Parathyroid adenoma (tissue), 2 donors: ENCODE measurements around the gene ASTN2.

Experiments used
- H2AFZ ChIP-seq: fragments of 300-600 bp; sonication (generic); one replicate; pipeline ENCODE4 v1.7.0; 2017; ENCODE audit warnings: antibody characterized with exemption, mild to moderate bottlenecking
- H3K27ac ChIP-seq: fragments of 300-600 bp; sonication (generic); one replicate; pipeline ENCODE4 v1.7.0; 2017
- H3K27me3 ChIP-seq: fragments of 300-600 bp; sonication (generic); one replicate; pipeline ENCODE4 v1.7.0; 2017; ENCODE audit warnings: low read length; ENCODE audit not compliant: control insufficient read depth, insufficient read depth
- H3K36me3 ChIP-seq: fragments of 300-600 bp; sonication (generic); one replicate; pipeline ENCODE4 v1.7.0; 2017; ENCODE audit warnings: low read length; ENCODE audit not compliant: control insufficient read depth, insufficient read depth
- H3K4me1 ChIP-seq: fragments of 300-600 bp; sonication (generic); one replicate; pipeline ENCODE4 v1.7.0; 2017; ENCODE audit warnings: control low read depth
- H3K4me2 ChIP-seq: fragments of 300-600 bp; sonication (generic); one replicate; pipeline ENCODE4 v1.7.0; 2017; ENCODE audit warnings: low read length
- H3K4me3 ChIP-seq: fragments of 300-600 bp; sonication (generic); one replicate; pipeline ENCODE4 v1.7.0; 2017; ENCODE audit warnings: low read depth, low read length
- H3K79me2 ChIP-seq: fragments of 300-600 bp; sonication (generic); one replicate; pipeline ENCODE4 v1.7.0; 2017; ENCODE audit warnings: control low read depth
- H3K9ac ChIP-seq: fragments of 300-600 bp; sonication (generic); one replicate; pipeline ENCODE4 v1.7.0; 2017; ENCODE audit warnings: mild to moderate bottlenecking
- H3K9me3 ChIP-seq: fragments of 300-600 bp; sonication (generic); one replicate; pipeline ENCODE4 v1.7.0; 2017; ENCODE audit warnings: low read length; ENCODE audit not compliant: control insufficient read depth
- TF ChIP-seq, protein P1 (sequence below): fragments of 300-600 bp; sonication (generic); IDR thresholded peaks from one replicate; pipeline ENCODE4 v1.7.0; 2017; ENCODE audit warnings: antibody characterized with exemption, mild to moderate bottlenecking
- donor health status: primary hyperparathyroidism.

ASTN2 gene

DNA sequence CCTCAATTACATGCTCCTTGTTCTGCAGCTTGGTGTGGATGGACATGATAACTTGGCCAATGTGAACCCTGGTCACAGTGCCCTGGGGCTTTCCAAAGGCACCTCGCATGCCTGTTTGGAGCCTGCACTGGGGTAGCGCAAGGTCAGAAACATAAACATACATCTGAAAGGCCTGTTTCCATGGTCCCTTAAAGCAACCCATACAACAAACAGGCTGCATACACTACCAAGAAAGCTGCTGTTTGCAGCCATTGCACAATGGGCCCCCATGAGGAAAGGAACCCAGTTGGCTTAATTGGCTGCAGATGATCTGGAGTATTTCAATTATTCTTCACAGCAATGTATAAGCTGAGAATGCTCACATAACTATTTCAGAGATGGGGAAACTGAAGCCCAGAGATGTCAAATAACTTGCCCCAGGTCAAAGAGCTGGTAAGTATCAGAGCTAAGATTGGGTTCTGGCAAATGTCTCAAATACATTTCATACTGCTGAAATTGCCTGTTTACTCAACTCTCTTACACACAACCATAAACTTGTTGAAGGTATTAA lies 233.9 kb downstream of the ASTN2 start:
- no peak overlapping the region for H3K4me2 ChIP-seq
- no peaks in the 10 kb centered on the region for H3K36me3 ChIP-seq
- no peaks in the 10 kb centered on the region for H3K79me2 ChIP-seq
- no peak overlapping the region for H3K27ac ChIP-seq
- no peaks in the 10 kb centered on the region for H3K4me1 ChIP-seq
- no peaks in the 10 kb centered on the region for H3K27me3 ChIP-seq
- H3K9me3 ChIP-seq: no peaks in the 10 kb centered on the region
- H2AFZ ChIP-seq: no peak overlapping the region
- no peak overlapping the region for H3K4me3 ChIP-seq
- H3K9ac ChIP-seq: no peak overlapping the region
- TF ChIP-seq, protein P1, sequence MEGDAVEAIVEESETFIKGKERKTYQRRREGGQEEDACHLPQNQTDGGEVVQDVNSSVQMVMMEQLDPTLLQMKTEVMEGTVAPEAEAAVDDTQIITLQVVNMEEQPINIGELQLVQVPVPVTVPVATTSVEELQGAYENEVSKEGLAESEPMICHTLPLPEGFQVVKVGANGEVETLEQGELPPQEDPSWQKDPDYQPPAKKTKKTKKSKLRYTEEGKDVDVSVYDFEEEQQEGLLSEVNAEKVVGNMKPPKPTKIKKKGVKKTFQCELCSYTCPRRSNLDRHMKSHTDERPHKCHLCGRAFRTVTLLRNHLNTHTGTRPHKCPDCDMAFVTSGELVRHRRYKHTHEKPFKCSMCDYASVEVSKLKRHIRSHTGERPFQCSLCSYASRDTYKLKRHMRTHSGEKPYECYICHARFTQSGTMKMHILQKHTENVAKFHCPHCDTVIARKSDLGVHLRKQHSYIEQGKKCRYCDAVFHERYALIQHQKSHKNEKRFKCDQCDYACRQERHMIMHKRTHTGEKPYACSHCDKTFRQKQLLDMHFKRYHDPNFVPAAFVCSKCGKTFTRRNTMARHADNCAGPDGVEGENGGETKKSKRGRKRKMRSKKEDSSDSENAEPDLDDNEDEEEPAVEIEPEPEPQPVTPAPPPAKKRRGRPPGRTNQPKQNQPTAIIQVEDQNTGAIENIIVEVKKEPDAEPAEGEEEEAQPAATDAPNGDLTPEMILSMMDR: no peak

DNA sequence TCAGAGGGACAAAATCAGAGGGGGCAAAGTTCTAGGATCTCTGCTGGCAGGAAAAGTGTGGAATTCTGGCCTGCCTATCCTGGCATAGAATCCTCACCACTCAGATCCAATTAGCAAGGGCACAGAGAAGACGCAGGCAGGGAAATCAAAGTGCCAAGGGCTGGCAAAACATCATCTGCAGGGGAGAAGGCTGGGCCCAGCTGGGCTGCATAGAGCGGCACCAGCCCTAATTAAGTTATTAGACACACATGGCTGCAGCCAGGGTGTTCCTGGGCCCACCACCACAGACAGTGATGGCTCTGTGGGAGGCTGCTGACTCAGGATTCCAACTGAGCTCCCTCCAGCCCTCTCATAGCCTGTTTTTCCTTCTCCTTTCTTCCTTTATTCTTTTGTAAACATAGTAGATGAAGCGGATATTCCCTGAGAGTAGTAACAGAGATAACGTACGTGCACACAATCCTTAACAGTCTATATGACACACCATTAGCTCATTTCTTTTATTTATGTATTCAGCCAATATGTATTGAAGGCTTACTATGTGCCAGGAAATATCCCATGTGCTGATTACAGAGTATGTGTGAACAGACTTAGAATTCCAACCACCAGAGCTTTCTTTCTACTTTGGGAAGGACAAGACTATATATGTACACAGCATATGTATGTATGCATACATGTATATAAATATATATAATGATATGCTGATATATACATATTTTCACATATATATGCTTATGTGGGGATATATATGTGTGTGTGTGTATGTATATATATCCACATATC lies 236.1 kb downstream of the ASTN2 start:
- Histone ChIP-seq H3K4me2 (no peak overlapping the region), H3K27ac (no peak overlapping the region), H2AFZ (no peak overlapping the region), H3K9me3 (no peaks in the 10 kb centered on the region), H3K79me2 (no peaks in the 10 kb centered on the region), H3K27me3 (no peaks in the 10 kb centered on the region), H3K36me3 (no peaks in the 10 kb centered on the region), H3K4me3 (no peak overlapping the region), H3K4me1 (no peaks in the 10 kb centered on the region), H3K9ac (no peak overlapping the region)
- TF ChIP-seq, protein P1: no peak

DNA sequence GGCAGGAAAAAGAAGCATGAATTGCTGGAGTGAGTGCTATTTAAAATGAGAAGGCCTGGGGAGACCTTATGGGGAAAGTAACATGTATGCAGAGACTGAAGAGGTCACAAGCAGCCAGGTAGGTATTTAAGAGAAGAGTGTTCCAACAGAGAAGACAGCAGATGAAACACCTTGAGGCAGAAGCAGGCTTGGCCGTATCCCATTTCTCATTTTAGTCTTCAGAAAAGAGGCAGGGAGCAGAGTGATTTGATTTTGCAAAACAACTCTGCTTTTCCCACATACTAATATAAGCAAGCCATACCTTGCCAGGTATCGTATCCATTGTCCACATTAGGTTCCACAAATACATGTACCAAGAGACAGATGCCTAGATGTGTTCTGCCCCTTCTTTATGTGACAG lies 244.3 kb downstream of the ASTN2 start:
- Histone ChIP-seq H3K27ac (no peak overlapping the region), H3K27me3 (no peaks in the 10 kb centered on the region), H3K36me3 (no peaks in the 10 kb centered on the region), H3K4me1 (no peaks in the 10 kb centered on the region), H2AFZ (no peak overlapping the region), H3K4me3 (no peak overlapping the region), H3K4me2 (no peak overlapping the region), H3K9ac (no peak overlapping the region), H3K79me2 (no peaks in the 10 kb centered on the region), H3K9me3 (no peaks in the 10 kb centered on the region)
- TF ChIP-seq, protein P1: no peak

DNA sequence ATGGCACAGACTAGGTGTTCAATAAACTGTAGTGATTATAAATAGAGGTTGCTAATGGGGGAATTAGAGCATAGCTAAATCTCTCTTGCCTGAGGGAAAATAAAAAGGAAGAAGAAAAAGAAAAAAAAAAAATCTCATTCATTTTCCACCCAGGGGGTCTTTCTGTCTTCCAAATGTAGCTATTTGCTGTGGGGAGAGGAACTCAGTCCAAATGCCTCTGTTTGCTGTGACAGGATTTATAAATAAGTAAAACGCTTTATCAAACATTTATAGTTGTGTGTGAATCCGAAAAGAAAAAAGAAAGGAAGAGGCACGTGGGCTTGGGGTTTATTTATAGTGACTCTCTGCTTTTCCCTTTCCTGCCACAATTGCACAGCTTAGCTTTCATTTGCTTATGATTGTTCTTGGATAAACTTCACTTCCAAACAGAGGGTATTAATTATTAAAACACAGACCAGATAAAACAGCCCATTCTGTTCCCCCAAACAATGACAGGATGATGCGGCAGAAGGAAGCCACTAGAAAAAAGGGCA lies 245.7 kb downstream of the ASTN2 start:
- Histone ChIP-seq H2AFZ (no peak overlapping the region), H3K27ac (no peak overlapping the region), H3K36me3 (no peaks in the 10 kb centered on the region), H3K9ac (no peak overlapping the region), H3K4me1 (no peaks in the 10 kb centered on the region), H3K9me3 (no peaks in the 10 kb centered on the region), H3K4me3 (no peak overlapping the region), H3K27me3 (no peaks in the 10 kb centered on the region), H3K79me2 (no peaks in the 10 kb centered on the region), H3K4me2 (no peak overlapping the region)
- TF ChIP-seq, protein P1: no peak
